Measurements from ENCODE around the gene NUB1.

NUB1 gene

GRCh38 chr7:151313857-151314256 lies 27.8 kb upstream of the NUB1 start:
- Histone ChIP-seq H3K79me2 (ENCODE audit: control insufficient read depth, low read length) (no peaks in the 10 kb centered on the region), H3K36me3 (ENCODE audit: control insufficient read depth, low read length) (no peaks in the 10 kb centered on the region), H3K4me3 (ENCODE audit: low read length) (no peak overlapping the region), H3F3A (ENCODE audit: control insufficient read depth, insufficient read depth) (peaks cover 6% of the 10 kb centered on the region; the same call in 1 of the 2 replicates), H4K20me1 (ENCODE audit: control insufficient read depth, insufficient read depth, low read depth, low read length) (no peaks in the 10 kb centered on the region), H3K9me3 (ENCODE audit: control insufficient read depth, insufficient read depth, low read length) (peaks cover 25% of the 10 kb centered on the region), H3K9me2 (replicated peaks; ENCODE audit: control insufficient read depth, low read length) (no peaks in the 10 kb centered on the region), H3K4me2 (ENCODE audit: low read length) (no peak overlapping the region), H3K27me3 (ENCODE audit: control insufficient read depth, low read length) (no peaks in the 10 kb centered on the region), H3K27ac (ENCODE audit: low read depth, low read length) (no peak overlapping the region), H3K4me1 (ENCODE audit: control insufficient read depth, low read length) (peaks cover 7% of the 10 kb centered on the region; the same call in 1 of the 2 replicates)
- no peak for TF ChIP-seq CTCF (IDR thresholded peaks at IDR 0.05; ENCODE audit: low read depth, low read length, poor library complexity, severe bottlenecking)

- no peaks in the 10 kb centered on the region for H3K9me2 ChIP-seq (replicated peaks; ENCODE audit: control insufficient read depth, low read length)
- peaks cover 6% of the 10 kb centered on the region; the same call in 1 of the 2 replicates for H3F3A ChIP-seq (ENCODE audit: control insufficient read depth, insufficient read depth)
- peaks cover 7% of the 10 kb centered on the region; the same call in 1 of the 2 replicates for H3K4me1 ChIP-seq (ENCODE audit: control insufficient read depth, low read length)
- no peak overlapping the region for H3K4me3 ChIP-seq (ENCODE audit: low read length)
- peaks cover 30% of the 10 kb centered on the region for H3K9me3 ChIP-seq (ENCODE audit: control insufficient read depth, insufficient read depth, low read length)
- no peak overlapping the region for H3K4me2 ChIP-seq (ENCODE audit: low read length)
- no peaks in the 10 kb centered on the region for H4K20me1 ChIP-seq (ENCODE audit: control insufficient read depth, insufficient read depth, low read depth, low read length)
- no peaks in the 10 kb centered on the region for H3K79me2 ChIP-seq (ENCODE audit: control insufficient read depth, low read length)
- no peaks in the 10 kb centered on the region for H3K36me3 ChIP-seq (ENCODE audit: control insufficient read depth, low read length)
- H3K27ac ChIP-seq (ENCODE audit: low read depth, low read length), result no peak overlapping the region
- no peak for TF ChIP-seq CTCF (IDR thresholded peaks at IDR 0.05; ENCODE audit: low read depth, low read length, poor library complexity, severe bottlenecking)
- TF ChIP-seq EZH2phosphoT487 (IDR thresholded peaks at IDR 0.05; ENCODE audit: borderline replicate concordance, low read length), result no peak
- H3K27me3 ChIP-seq (ENCODE audit: control insufficient read depth, low read length), result no peaks in the 10 kb centered on the region
Measured at GRCh38 chr7:151314401-151314800, 27.2 kb upstream of the NUB1 start.

- Histone ChIP-seq H3K27ac (ENCODE audit: low read depth, low read length) (no peak overlapping the region), H3K9me3 (ENCODE audit: control insufficient read depth, insufficient read depth, low read length) (peaks cover 37% of the 10 kb centered on the region), H4K20me1 (ENCODE audit: control insufficient read depth, insufficient read depth, low read depth, low read length) (no peaks in the 10 kb centered on the region), H3K79me2 (ENCODE audit: control insufficient read depth, low read length) (no peaks in the 10 kb centered on the region), H3K4me1 (ENCODE audit: control insufficient read depth, low read length) (peaks cover 7% of the 10 kb centered on the region; the same call in 1 of the 2 replicates), H3K9me2 (replicated peaks; ENCODE audit: control insufficient read depth, low read length) (no peaks in the 10 kb centered on the region), H3F3A (ENCODE audit: control insufficient read depth, insufficient read depth) (peaks cover 6% of the 10 kb centered on the region; the same call in 1 of the 2 replicates), H3K27me3 (ENCODE audit: control insufficient read depth, low read length) (no peaks in the 10 kb centered on the region), H3K36me3 (ENCODE audit: control insufficient read depth, low read length) (no peaks in the 10 kb centered on the region), H3K4me3 (ENCODE audit: low read length) (no peak overlapping the region), H3K4me2 (ENCODE audit: low read length) (no peak overlapping the region)
- TF ChIP-seq CTCF (IDR thresholded peaks at IDR 0.05; ENCODE audit: low read depth, low read length, poor library complexity, severe bottlenecking) (peak; percentile 86), EZH2phosphoT487 (IDR thresholded peaks at IDR 0.05; ENCODE audit: borderline replicate concordance, low read length) (no peak)
Measured at GRCh38 chr7:151315038-151315655, 26.5 kb upstream of the NUB1 start.
